Measurements from ENCODE around the gene TRIOBP.

TRIOBP gene

DNA sequence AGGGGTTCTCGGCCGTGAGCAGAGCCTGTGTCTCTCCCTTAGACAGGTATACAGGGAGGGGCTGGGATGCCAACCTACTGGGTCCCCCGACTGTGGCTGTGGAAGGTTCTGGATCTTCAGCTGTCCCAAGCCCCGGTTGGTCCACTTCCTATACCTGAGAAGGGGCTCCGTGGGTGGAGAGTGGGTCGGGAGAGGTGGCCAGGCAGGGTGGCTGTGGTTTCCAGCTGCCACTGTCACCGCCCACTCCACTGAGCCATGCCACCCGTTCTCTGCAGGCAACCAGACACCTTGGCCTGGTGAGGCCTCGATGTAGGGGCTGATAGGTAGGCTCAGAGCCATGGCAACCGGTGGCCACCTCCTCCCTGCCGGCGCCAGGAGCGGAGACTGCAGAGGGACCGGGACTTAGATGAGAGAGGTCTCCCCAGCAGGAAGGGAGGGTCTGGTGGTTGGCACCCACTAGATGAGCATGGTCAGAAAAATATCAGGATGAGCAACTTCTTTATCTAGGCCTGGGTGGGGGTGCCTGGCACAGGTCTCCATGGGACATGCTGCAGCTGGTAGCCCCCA, 53.8 kb downstream of the TRIOBP start:
- H3K27me3 ChIP-seq (replicated peaks; ENCODE audit: control insufficient read depth, insufficient read depth, low read length), result no peaks in the 10 kb centered on the region
- H3K36me3 ChIP-seq (ENCODE audit: control insufficient read depth, insufficient read depth, low read length), result peaks cover 11% of the 10 kb centered on the region
- no peak overlapping the region for H3K4me3 ChIP-seq (replicated peaks; ENCODE audit: low read depth, low read length)
- DNase-seq (ENCODE audit: extremely low read depth, insufficient read length), result no peak
- TF ChIP-seq, protein P1, sequence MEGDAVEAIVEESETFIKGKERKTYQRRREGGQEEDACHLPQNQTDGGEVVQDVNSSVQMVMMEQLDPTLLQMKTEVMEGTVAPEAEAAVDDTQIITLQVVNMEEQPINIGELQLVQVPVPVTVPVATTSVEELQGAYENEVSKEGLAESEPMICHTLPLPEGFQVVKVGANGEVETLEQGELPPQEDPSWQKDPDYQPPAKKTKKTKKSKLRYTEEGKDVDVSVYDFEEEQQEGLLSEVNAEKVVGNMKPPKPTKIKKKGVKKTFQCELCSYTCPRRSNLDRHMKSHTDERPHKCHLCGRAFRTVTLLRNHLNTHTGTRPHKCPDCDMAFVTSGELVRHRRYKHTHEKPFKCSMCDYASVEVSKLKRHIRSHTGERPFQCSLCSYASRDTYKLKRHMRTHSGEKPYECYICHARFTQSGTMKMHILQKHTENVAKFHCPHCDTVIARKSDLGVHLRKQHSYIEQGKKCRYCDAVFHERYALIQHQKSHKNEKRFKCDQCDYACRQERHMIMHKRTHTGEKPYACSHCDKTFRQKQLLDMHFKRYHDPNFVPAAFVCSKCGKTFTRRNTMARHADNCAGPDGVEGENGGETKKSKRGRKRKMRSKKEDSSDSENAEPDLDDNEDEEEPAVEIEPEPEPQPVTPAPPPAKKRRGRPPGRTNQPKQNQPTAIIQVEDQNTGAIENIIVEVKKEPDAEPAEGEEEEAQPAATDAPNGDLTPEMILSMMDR (IDR thresholded peaks at IDR 0.05; ENCODE audit: insufficient read depth, low read length, poor library complexity, severe bottlenecking), result no peak

DNA sequence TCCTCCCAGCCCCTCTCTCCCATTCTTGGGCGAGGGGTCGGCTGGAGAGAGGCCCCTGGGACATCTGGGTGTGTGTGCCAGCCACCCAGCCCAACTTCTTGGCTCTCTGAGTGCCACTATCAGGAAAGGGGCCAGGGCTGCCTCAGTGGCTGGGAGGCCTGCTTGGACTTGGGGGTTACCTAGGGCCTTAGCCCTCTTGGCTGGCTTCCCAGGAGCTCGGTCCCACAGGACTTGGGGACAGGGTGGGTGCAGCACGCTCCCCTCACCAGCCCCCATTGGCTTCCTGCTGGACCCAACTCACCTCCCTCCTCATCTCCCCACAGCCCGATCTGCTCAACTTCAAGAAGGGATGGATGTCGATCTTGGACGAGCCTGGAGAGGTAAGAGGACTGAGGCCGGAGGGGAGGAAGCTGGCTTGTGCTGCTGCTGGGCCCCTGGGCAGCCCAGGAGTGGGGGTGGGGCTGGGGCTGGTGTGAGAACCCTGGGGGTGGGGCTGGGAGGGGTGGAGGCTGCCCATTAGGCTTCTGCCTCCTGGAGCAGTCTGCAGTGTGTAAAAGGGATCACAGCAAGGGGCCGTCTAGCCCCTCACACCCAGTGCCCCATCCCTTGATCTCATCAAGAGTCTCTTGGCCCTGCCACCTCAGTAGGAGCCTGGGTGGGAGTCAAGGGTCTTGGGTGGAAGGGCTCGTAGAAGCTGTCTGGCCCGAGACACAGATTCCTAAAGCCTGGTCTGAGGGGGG, 54.8 kb downstream of the TRIOBP start:
- TF ChIP-seq, protein P1 (IDR thresholded peaks at IDR 0.05; ENCODE audit: insufficient read depth, low read length, poor library complexity, severe bottlenecking), result no peak
- Histone ChIP-seq H3K36me3 (ENCODE audit: control insufficient read depth, insufficient read depth, low read length) (peaks cover 11% of the 10 kb centered on the region), H3K27me3 (replicated peaks; ENCODE audit: control insufficient read depth, insufficient read depth, low read length) (no peaks in the 10 kb centered on the region), H3K4me3 (replicated peaks; ENCODE audit: low read depth, low read length) (no peak overlapping the region)
- no peak for DNase-seq (ENCODE audit: extremely low read depth, insufficient read length)

DNA sequence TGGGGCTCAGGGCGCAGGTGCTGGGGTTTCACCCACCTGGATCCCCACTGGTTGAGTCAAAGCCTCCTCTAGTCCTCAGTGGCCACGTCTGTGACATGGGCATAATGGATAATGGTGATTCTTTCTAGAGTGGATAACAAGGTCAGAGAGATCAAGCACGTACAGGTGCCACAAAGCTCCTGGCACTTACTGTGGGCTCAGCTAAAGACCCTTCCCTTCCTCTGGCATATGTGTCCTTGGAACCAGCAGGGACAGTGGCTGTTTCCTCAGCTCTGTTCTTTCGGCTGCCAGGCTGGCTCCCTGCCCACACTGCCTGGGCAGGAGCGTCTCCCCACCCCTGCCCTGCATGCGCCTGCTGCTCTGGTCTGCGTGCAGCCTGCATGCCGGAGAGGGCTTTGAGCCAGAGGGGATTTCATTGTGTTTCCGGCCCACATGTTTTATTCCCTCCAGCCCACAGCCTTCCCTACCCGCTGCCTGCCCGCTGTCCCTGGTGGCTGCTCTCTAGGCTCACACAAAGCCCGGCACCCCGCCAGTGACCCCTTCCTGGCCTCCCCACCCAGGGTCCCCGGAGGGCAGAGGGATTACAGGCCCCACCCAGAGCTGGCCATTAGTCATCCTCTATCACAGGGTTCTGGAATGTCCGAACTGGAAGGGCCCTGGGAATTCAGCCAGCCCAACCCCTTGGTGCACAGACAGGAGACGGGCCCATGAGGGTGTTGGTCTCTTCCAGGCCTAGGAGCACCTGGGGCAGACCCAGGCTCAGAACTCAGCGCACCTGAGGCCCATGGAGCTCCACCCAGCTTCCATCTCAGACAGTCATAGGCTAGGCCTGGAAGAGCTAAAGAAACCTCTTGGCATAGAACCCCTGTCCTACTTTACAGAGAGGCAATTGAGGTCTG, 55.6 kb downstream of the TRIOBP start:
- H3K27me3 ChIP-seq (replicated peaks; ENCODE audit: control insufficient read depth, insufficient read depth, low read length), result no peaks in the 10 kb centered on the region
- H3K36me3 ChIP-seq (ENCODE audit: control insufficient read depth, insufficient read depth, low read length), result peaks cover 11% of the 10 kb centered on the region
- DNase-seq (ENCODE audit: extremely low read depth, insufficient read length), result no peak
- TF ChIP-seq, protein P1 (IDR thresholded peaks at IDR 0.05; ENCODE audit: insufficient read depth, low read length, poor library complexity, severe bottlenecking), result no peak
- H3K4me3 ChIP-seq (replicated peaks; ENCODE audit: low read depth, low read length), result no peak overlapping the region

DNA sequence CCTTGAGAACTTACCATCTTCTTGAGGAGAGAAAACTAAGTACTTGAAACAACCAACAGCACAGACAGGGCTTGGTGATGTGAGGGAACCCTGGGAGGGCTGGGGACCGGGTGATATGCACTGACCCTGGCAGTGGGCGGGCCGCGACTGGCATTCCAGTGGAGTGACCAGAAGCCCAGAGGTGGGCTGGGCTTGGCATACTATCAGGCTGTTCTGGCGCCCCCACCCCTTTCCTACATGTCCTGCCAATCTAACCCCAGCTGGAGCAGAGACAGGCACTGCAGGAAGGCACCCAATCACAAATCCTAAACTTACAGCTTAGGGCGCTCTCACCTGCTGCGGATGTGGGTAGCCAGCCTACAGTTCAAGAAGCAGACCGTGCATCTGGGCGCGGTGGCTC, 56.9 kb downstream of the TRIOBP start:
- TF ChIP-seq, protein P1 (IDR thresholded peaks at IDR 0.05; ENCODE audit: insufficient read depth, low read length, poor library complexity, severe bottlenecking), result no peak
- H3K27me3 ChIP-seq (replicated peaks; ENCODE audit: control insufficient read depth, insufficient read depth, low read length), result no peaks in the 10 kb centered on the region
- peaks cover 14% of the 10 kb centered on the region for H3K36me3 ChIP-seq (ENCODE audit: control insufficient read depth, insufficient read depth, low read length)
- H3K4me3 ChIP-seq (replicated peaks; ENCODE audit: low read depth, low read length), result no peak overlapping the region
- no peak for DNase-seq (ENCODE audit: extremely low read depth, insufficient read length)

DNA sequence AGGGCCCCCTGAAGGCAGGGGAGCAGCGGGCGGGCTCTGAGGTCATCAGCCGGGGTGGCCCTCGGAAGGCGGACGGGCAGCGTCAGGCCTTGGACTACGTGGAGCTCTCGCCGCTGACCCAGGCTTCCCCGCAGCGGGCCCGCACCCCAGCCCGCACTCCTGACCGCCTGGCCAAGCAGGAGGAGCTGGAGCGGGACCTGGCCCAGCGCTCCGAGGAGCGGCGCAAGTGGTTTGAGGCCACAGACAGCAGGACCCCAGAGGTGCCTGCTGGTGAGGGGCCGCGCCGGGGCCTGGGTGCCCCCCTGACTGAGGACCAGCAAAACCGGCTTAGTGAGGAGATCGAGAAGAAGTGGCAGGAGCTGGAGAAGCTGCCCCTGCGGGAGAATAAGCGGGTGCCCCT, 60.8 kb downstream of the TRIOBP start:
- TF ChIP-seq, protein P1 (IDR thresholded peaks at IDR 0.05; ENCODE audit: insufficient read depth, low read length, poor library complexity, severe bottlenecking), result no peak
- no peak for DNase-seq (ENCODE audit: extremely low read depth, insufficient read length)
- peaks cover 20% of the 10 kb centered on the region for H3K36me3 ChIP-seq (ENCODE audit: control insufficient read depth, insufficient read depth, low read length)

More for the DNA sequence above, 60.8 kb downstream of the TRIOBP start:
- no peak overlapping the region for H3K4me3 ChIP-seq (replicated peaks; ENCODE audit: low read depth, low read length)
- no peaks in the 10 kb centered on the region for H3K27me3 ChIP-seq (replicated peaks; ENCODE audit: control insufficient read depth, insufficient read depth, low read length)

Measured in GM06990 (cell line).